Measurements from ENCODE around the gene PHF13.

PHF13 gene

GRCh38 chr1:6585841-6586240 is 27.7 kb upstream of the PHF13 start:
- no peak for DNase-seq (ENCODE audit: low read depth)
- in situ Hi-C loops (cut with HindIII; ENCODE audit: low sequenced_read_pairs) = no loop called here
- TF ChIP-seq, protein P1, sequence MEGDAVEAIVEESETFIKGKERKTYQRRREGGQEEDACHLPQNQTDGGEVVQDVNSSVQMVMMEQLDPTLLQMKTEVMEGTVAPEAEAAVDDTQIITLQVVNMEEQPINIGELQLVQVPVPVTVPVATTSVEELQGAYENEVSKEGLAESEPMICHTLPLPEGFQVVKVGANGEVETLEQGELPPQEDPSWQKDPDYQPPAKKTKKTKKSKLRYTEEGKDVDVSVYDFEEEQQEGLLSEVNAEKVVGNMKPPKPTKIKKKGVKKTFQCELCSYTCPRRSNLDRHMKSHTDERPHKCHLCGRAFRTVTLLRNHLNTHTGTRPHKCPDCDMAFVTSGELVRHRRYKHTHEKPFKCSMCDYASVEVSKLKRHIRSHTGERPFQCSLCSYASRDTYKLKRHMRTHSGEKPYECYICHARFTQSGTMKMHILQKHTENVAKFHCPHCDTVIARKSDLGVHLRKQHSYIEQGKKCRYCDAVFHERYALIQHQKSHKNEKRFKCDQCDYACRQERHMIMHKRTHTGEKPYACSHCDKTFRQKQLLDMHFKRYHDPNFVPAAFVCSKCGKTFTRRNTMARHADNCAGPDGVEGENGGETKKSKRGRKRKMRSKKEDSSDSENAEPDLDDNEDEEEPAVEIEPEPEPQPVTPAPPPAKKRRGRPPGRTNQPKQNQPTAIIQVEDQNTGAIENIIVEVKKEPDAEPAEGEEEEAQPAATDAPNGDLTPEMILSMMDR (IDR thresholded peaks at IDR 0.05; ENCODE audit: low read depth, low read length, missing control alignments) = no peak
- H3K4me3 ChIP-seq (ENCODE audit: low read depth, low read length) = no peak overlapping the region

- TF ChIP-seq, protein P1 (IDR thresholded peaks at IDR 0.05; ENCODE audit: low read depth, low read length, missing control alignments) = no peak
- DNase-seq (ENCODE audit: low read depth) = no peak
- in situ Hi-C loops (cut with HindIII; ENCODE audit: low sequenced_read_pairs) = no loop called here
- H3K4me3 ChIP-seq (ENCODE audit: low read depth, low read length) = no peak overlapping the region
These were observed 27.1 kb upstream of the PHF13 start for GRCh38 chr1:6586404-6586816.

DNA sequence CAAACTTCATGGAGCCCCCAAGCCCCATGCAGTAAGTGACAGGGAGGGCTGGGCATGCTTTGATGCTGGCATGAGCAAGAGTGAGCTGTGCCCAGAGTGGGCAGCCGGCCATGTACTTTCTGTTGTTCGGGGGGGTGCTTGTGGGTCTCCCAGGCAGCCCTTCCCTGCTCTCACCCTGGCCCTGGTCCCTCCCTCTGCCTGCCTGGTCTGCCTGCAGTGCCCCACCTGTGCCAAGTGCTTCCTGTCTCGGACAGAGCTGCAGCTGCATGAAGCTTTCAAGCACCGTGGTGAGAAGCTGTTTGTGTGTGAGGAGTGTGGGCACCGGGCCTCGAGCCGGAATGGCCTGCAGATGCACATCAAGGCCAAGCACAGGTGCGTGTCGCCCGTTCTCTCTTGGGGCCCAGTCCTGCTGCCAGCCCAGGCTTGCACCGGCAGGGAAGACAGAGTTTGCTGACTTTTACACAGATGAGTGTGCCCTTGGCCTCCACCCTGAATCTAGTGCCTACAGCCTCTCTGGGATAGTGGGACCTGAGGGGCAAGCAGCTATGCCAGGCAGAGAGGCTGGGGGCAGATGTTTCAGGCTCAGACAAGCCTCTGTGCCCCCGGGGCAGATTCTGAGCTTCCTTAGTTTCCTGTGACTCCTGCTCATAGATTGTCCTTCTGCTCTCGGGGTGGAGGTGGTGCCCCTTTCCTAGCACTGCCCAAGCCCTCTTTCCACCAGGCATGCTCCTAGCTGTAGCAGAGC is 26.1 kb upstream of the PHF13 start:
- in situ Hi-C loops (cut with HindIII; ENCODE audit: low sequenced_read_pairs) = no loop called here
- TF ChIP-seq, protein P1 (IDR thresholded peaks at IDR 0.05; ENCODE audit: low read depth, low read length, missing control alignments) = no peak
- DNase-seq (ENCODE audit: low read depth) = no peak
- no peak overlapping the region for H3K4me3 ChIP-seq (ENCODE audit: low read depth, low read length)

- no peak for DNase-seq (ENCODE audit: low read depth)
- no peak overlapping the region for H3K4me3 ChIP-seq (ENCODE audit: low read depth, low read length)
- in situ Hi-C loops (cut with HindIII; ENCODE audit: low sequenced_read_pairs) = no loop called here
- TF ChIP-seq, protein P1 (IDR thresholded peaks at IDR 0.05; ENCODE audit: low read depth, low read length, missing control alignments) = no peak
These were observed 25.2 kb upstream of the PHF13 start for GRCh38 chr1:6588128-6588892.

- in situ Hi-C loops (cut with HindIII; ENCODE audit: low sequenced_read_pairs) = no loop called here
- H3K4me3 ChIP-seq (ENCODE audit: low read depth, low read length) = no peak overlapping the region
- TF ChIP-seq, protein P1 (IDR thresholded peaks at IDR 0.05; ENCODE audit: low read depth, low read length, missing control alignments) = no peak
- DNase-seq (ENCODE audit: low read depth) = no peak
These were observed 24.5 kb upstream of the PHF13 start for GRCh38 chr1:6588893-6589520.

DNA sequence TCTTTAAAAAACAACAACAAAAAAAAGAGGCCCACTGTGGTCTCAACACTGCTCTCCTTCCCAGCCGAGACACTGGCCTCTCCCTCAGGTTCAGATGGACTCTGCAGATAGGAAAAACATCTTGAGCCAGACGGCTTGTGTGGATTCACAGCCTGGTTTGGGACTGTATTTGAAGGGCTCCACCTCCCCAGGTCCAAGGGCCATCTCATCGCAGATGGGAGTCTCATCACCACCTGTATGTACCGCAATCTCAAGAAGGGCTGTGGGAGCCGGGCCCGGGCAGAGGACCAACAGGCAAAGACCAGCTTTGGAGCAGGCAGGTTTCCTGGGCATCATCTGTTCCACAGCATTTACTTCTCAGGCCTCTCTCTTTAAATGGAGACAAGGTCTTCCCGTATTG is 23.5 kb upstream of the PHF13 start:
- TF ChIP-seq, protein P1 (IDR thresholded peaks at IDR 0.05; ENCODE audit: low read depth, low read length, missing control alignments) = no peak
- no peak overlapping the region for H3K4me3 ChIP-seq (ENCODE audit: low read depth, low read length)
- in situ Hi-C loops (cut with HindIII; ENCODE audit: low sequenced_read_pairs) = no loop called here
- no peak for DNase-seq (ENCODE audit: low read depth)
